HepG2 (cell line): Measurements from ENCODE around the gene SIK3.

Source experiments
- CCAR2 ChIP-seq: fragments of 200-400 bp; formaldehyde crosslinking; optimal IDR thresholded peaks from 2 replicates; pipeline ENCODE3; 2018; ENCODE audit warnings: low read depth, mild to moderate bottlenecking, low read length, moderate library complexity
- JUN ChIP-seq: sonication (generic); formaldehyde crosslinking; IDR thresholded peaks from 2 replicates; pipeline ENCODE4 v1.4.0; 2020; ENCODE audit warnings: mild to moderate bottlenecking, missing genetic modification reagents
- JUND ChIP-seq: sonication (generic); formaldehyde crosslinking; IDR thresholded peaks from 2 replicates; pipeline ENCODE4 v1.8.0; 2022; ENCODE audit warnings: mild to moderate bottlenecking, missing genetic modification reagents
- MAFK ChIP-seq, 2 experiments: IDR thresholded peaks in 1 of 2; conservative IDR thresholded peaks in 1 of 2; 2 replicates each; pipeline ENCODE4 v1.6.1; 2011; ENCODE audit warnings: improper control_type of control experiment in 2 of 2, low read length in 2 of 2
- PAX8 ChIP-seq: sonication (generic); formaldehyde crosslinking; IDR thresholded peaks from 2 replicates; pipeline ENCODE4 v1.8.0; 2022; ENCODE audit warnings: mild to moderate bottlenecking, missing genetic modification reagents, borderline replicate concordance
- PHB2 ChIP-seq: fragments of 450-650 bp; IDR thresholded peaks from 2 replicates; pipeline ENCODE4 v1.6.1; 2018; ENCODE audit not compliant: partially characterized antibody

GRCh38 chr11:116980136-116980793, 118.0 kb downstream of the SIK3 start:
- no peak for TF ChIP-seq PHB2
- no peak for TF ChIP-seq JUND
- TF ChIP-seq MAFK (conservative IDR thresholded peaks at IDR 0.05 in 1 of 2, IDR thresholded peaks at IDR 0.05 in 1 of 2; ENCODE audit: low read length in 2 of 2), result no peak
- TF ChIP-seq PAX8 (CRISPR knock-in tag), result no peak
- TF ChIP-seq JUN (CRISPR knock-in tag), result no peak
- no peak for TF ChIP-seq CCAR2
